IMR-90 (cell line): Measurements from ENCODE around the gene FSTL5. TPM values are rescaled to one million over a fixed set of nuclear protein-coding genes. Genes with fewer than 3 reads are reported as not detected.

Experiments used
- ATAC-seq: fragments of 200-7000 bp; cut with Tn5 transposase; 2 replicates; pipeline ENCODE4 v1.9.1; 2020; ENCODE audit warnings: low read depth, mild to moderate bottlenecking, moderate library complexity
- BruUV-seq: library from RNA; stranded (reverse); fragments of 400-500 nt; replicated peaks from 2 replicates; lab custom pipeline; 2021; lab: Mats Ljungman, UMichigan
- CTCF ChIA-PET: fragments of 300-600 bp; formaldehyde crosslinking; extraction: SDS; loops from one replicate; lab custom pipeline; 2021; ENCODE audit warnings: antibody characterized with exemption; lab: Yijun Ruan, JAX
- POLR2A ChIA-PET: fragments of 300-600 bp; sonication (Branson Sonifier 250); formaldehyde crosslinking; loops from one replicate; lab custom pipeline; 2022; ENCODE audit warnings: antibody characterized with exemption; ENCODE audit not compliant: unreplicated experiment; lab: Charles Lee
- DNase-seq: peaks from one replicate; pipeline ENCODE4 v3.0.0; 2013
- H2AFZ ChIP-seq: replicated peaks from 2 replicates; pipeline ENCODE3; 2013; ENCODE audit warnings: low read length, mild to moderate bottlenecking; ENCODE audit not compliant: poor library complexity
- H2AK5ac ChIP-seq: 2 replicates; pipeline ENCODE4 v1.6.1; 2013; ENCODE audit warnings: low read depth, low read length, inconsistent platforms
- H2AK9ac ChIP-seq: replicated peaks from 2 replicates; pipeline ENCODE3; 2013; ENCODE audit warnings: mild to moderate bottlenecking, low read depth, low read length, moderate library complexity; ENCODE audit not compliant: poor library complexity
- H2BK120ac ChIP-seq: 2 replicates; pipeline ENCODE4 v1.6.1; 2013; ENCODE audit warnings: low read depth, low read length, inconsistent platforms
- H2BK15ac ChIP-seq: 3 replicates; pipeline ENCODE4 v1.6.1; 2013; ENCODE audit warnings: low read depth, low read length, inconsistent platforms
- H2BK20ac ChIP-seq: 2 replicates; pipeline ENCODE4 v1.6.1; 2013; ENCODE audit warnings: low read depth, mild to moderate bottlenecking, inconsistent platforms, low read length, moderate library complexity
- H2BK5ac ChIP-seq: 2 replicates; pipeline ENCODE4 v1.6.1; 2013; ENCODE audit warnings: mild to moderate bottlenecking, low read depth, low read length, inconsistent platforms; ENCODE audit not compliant: poor library complexity, severe bottlenecking
- H3K14ac ChIP-seq: replicated peaks from 2 replicates; pipeline ENCODE4 v1.6.1; 2013; ENCODE audit warnings: low read depth, low read length, inconsistent platforms
- H3K18ac ChIP-seq: 2 replicates; pipeline ENCODE4 v1.6.1; 2013; ENCODE audit warnings: low read depth, low read length, control low read depth
- H3K23ac ChIP-seq: 2 replicates; pipeline ENCODE4 v1.6.1; 2013; ENCODE audit warnings: low read depth, low read length, inconsistent platforms
- H3K27ac ChIP-seq: 2 replicates; pipeline ENCODE4 v1.5.1; 2013; ENCODE audit warnings: mild to moderate bottlenecking, control low read depth, low read length; ENCODE audit not compliant: insufficient read depth
- H3K27me3 ChIP-seq: 2 replicates; pipeline ENCODE4 v1.6.1; 2013; ENCODE audit warnings: low read length; ENCODE audit not compliant: control insufficient read depth, insufficient read depth
- H3K36me3 ChIP-seq: 2 replicates; pipeline ENCODE4 v1.6.1; 2013; ENCODE audit warnings: low read length, mixed read lengths; ENCODE audit not compliant: control insufficient read depth, insufficient read depth
- H3K4ac ChIP-seq: 2 replicates; pipeline ENCODE4 v1.6.1; 2013; ENCODE audit warnings: low read depth, low read length, inconsistent platforms
- H3K4me1 ChIP-seq: 2 replicates; pipeline ENCODE4 v1.6.1; 2013; ENCODE audit warnings: low read length, mixed read lengths; ENCODE audit not compliant: control insufficient read depth, insufficient read depth
- H3K4me2 ChIP-seq: 2 replicates; pipeline ENCODE4 v1.6.1; 2013; ENCODE audit warnings: low read depth, mild to moderate bottlenecking, control low read depth, low read length, moderate library complexity
- H3K4me3 ChIP-seq: 2 replicates; pipeline ENCODE4 v1.5.1; 2013; ENCODE audit warnings: low read depth, mild to moderate bottlenecking, control low read depth, low read length, moderate library complexity; ENCODE audit not compliant: insufficient read depth
- H3K56ac ChIP-seq: 2 replicates; pipeline ENCODE4 v1.6.1; 2013; ENCODE audit warnings: low read length, inconsistent platforms; ENCODE audit not compliant: insufficient read depth; ENCODE audit errors: extremely low read depth
- H3K79me1 ChIP-seq, 2 experiments: 2 replicates each; pipeline ENCODE4 v1.6.1; 2013; ENCODE audit warnings: low read length in 2 of 2, inconsistent platforms in 1 of 2, low read depth in 1 of 2
- H3K9ac ChIP-seq: 2 replicates; pipeline ENCODE4 v1.6.1; 2013; ENCODE audit warnings: low read depth, low read length, control low read depth
- H3K9me1 ChIP-seq: 2 replicates; pipeline ENCODE4 v1.6.1; 2013; ENCODE audit warnings: low read length, inconsistent platforms; ENCODE audit not compliant: insufficient read depth
- H3K9me3 ChIP-seq: 2 replicates; pipeline ENCODE4 v1.6.1; 2013; ENCODE audit warnings: low read length; ENCODE audit not compliant: control insufficient read depth, insufficient read depth
- H4K20me1 ChIP-seq: 2 replicates; pipeline ENCODE4 v1.6.1; 2013; ENCODE audit warnings: low read length, inconsistent platforms; ENCODE audit not compliant: insufficient read depth
- H4K5ac ChIP-seq: 2 replicates; pipeline ENCODE4 v1.6.1; 2013; ENCODE audit warnings: mild to moderate bottlenecking, low read depth, low read length, control low read depth
- H4K8ac ChIP-seq, 2 experiments: 2 replicates each; pipeline ENCODE4 v1.6.1; 2013; ENCODE audit warnings: low read depth in 2 of 2, low read length in 2 of 2, control low read depth in 1 of 2, inconsistent platforms in 1 of 2
- H4K91ac ChIP-seq: 2 replicates; pipeline ENCODE4 v1.6.1; 2013; ENCODE audit warnings: low read depth, low read length, inconsistent platforms; ENCODE audit not compliant: insufficient read depth
- BHLHE40 ChIP-seq: fragments of 150-350 bp; IDR thresholded peaks from 2 replicates; pipeline ENCODE4 v1.6.1; 2016; ENCODE audit warnings: mild to moderate bottlenecking, low read depth, low read length
- CEBPB ChIP-seq: IDR thresholded peaks from 2 replicates; pipeline ENCODE4 v1.6.1; 2012; ENCODE audit warnings: low read depth, low read length, improper control_type of control experiment
- FOS ChIP-seq: fragments of 150-350 bp; IDR thresholded peaks from 2 replicates; pipeline ENCODE4 v1.6.1; 2016; ENCODE audit warnings: low read depth, low read length
- MAZ ChIP-seq: IDR thresholded peaks from 2 replicates; pipeline ENCODE4 v1.6.1; 2012; ENCODE audit warnings: low read depth, mild to moderate bottlenecking, low read length, improper control_type of control experiment, moderate library complexity, borderline replicate concordance
- NFE2L2 ChIP-seq: fragments of 150-350 bp; IDR thresholded peaks from 2 replicates; pipeline ENCODE4 v1.6.1; 2016; ENCODE audit warnings: low read depth, mild to moderate bottlenecking, low read length
- RAD21 ChIP-seq: IDR thresholded peaks from 2 replicates; pipeline ENCODE4 v1.6.1; 2012; ENCODE audit warnings: low read length, improper control_type of control experiment
- RCOR1 ChIP-seq: IDR thresholded peaks from 2 replicates; pipeline ENCODE4 v1.6.1; 2012; ENCODE audit warnings: mild to moderate bottlenecking, low read length, improper control_type of control experiment; ENCODE audit not compliant: insufficient replicate concordance
- RFX5 ChIP-seq: IDR thresholded peaks from 2 replicates; pipeline ENCODE4 v1.8.0; 2012; ENCODE audit warnings: low read depth, mild to moderate bottlenecking, low read length, moderate library complexity
- WGBS, 2 experiments: methylation state at CpG; one replicate each; pipeline versions ENCODE4 v1.1.5 to v1.1.7; 2013; ENCODE audit warnings: missing lambda C conversion rate in 2 of 2; ENCODE audit not compliant: insufficient read length in 1 of 2; ENCODE audit errors: extremely low coverage in 2 of 2; 5-methylcytosine and 5-hydroxymethylcytosine counted together
- dilution Hi-C: fragments of 300-500 bp; cut with HindIII; formaldehyde crosslinking; loops from one replicate; pipeline ENCODE4 v1.14.3; 2018; ENCODE audit warnings: low sequenced_read_pairs; ENCODE audit not compliant: unreplicated experiment
- in situ Hi-C: fragments of 300-500 bp; cut with MboI; formaldehyde crosslinking; loops from 3 replicates; pipeline ENCODE4 v1.14.3; 2019; ENCODE audit warnings: low sequenced_read_pairs, inconsistent platforms, mixed read lengths
- intact Hi-C: fragments of 100-400 bp; cut with micrococcal nuclease; formaldehyde crosslinking; loops from 2 replicates; pipeline ENCODE4 v1.10.0; 2022
- polyA plus RNA-seq, 3 experiments: library from polyadenylated mRNA; depleted of rRNA; stranded (reverse); fragments of >200 nt; gene quantifications; 2 replicates each; pipeline ENCODE4 v1.2.3, GENCODE V29; 2012; ENCODE audit warnings: low replicate concordance in 1 of 3
- total RNA-seq: library from RNA; depleted of rRNA; stranded (reverse); fragments of >200 nt; gene quantifications from 2 replicates; pipeline ENCODE4 v1.2.3, GENCODE V29; 2012
- TF ChIP-seq, protein P1 (sequence below): fragments of 150-350 bp; IDR thresholded peaks from 2 replicates; pipeline ENCODE4 v1.6.1; 2017; ENCODE audit warnings: mild to moderate bottlenecking, antibody characterized with exemption, low read length, low read depth

The FSTL5 gene
- total and polyA plus RNA-seq, 2 of the 4 experiments (the other 2 are of a cell fraction) = under 0.01 TPM; not detected in 1

DNA sequence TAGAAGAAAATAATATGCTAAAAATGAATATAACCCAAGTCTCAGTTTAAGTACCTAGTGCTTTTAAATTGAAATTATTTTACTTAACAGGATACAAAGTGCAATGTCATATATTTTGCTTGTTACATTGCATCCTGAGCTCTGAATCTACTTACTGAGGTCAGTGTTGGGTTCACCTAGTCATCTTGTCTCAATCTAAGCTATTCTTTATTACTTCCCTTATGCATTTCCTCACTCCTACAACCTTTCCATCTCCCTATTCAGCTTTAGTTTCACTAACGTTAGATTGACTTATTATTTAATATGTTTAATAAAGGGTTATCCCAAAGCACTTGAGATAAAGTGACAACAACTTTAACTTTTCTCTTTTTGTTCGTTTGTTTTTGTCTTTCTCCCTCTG lies 483.7 kb downstream of the FSTL5 start:
- Histone ChIP-seq H2BK5ac (no peak overlapping the region), H3K9me1 (no peaks in the 10 kb centered on the region), H3K18ac (no peak overlapping the region), H2BK120ac (no peak overlapping the region), H3K4me3 (no peak overlapping the region), H3K4me1 (no peaks in the 10 kb centered on the region), H3K27ac (no peak overlapping the region), H2AFZ (no peak overlapping the region), H2AK9ac (no peak overlapping the region), H3K14ac (no peak overlapping the region), H3K9ac (no peak overlapping the region), H2AK5ac (no peak overlapping the region), H3K79me1 (no peaks in the 10 kb centered on the region), H3K4ac (no peak overlapping the region), H3K27me3 (no peaks in the 10 kb centered on the region), H3K9me3 (no peaks in the 10 kb centered on the region), H4K91ac (no peak overlapping the region), H2BK20ac (no peak overlapping the region), H3K4me2 (no peak overlapping the region), H3K23ac (no peak overlapping the region), H4K20me1 (no peaks in the 10 kb centered on the region), H4K5ac (no peak overlapping the region), H3K36me3 (no peaks in the 10 kb centered on the region), H4K8ac (no peak overlapping the region), H3K56ac (no peak overlapping the region), H2BK15ac (no peak overlapping the region)
- ATAC-seq (no peak), DNase-seq (no peak)
- in situ Hi-C loops = no loop called here
- POLR2A ChIA-PET = no interaction called here
- TF ChIP-seq BHLHE40 (no peak), RFX5 (no peak), CEBPB (no peak), RCOR1 (no peak), NFE2L2 (no peak), RAD21 (no peak), MAZ (no peak), FOS (no peak)
- TF ChIP-seq, protein P1, sequence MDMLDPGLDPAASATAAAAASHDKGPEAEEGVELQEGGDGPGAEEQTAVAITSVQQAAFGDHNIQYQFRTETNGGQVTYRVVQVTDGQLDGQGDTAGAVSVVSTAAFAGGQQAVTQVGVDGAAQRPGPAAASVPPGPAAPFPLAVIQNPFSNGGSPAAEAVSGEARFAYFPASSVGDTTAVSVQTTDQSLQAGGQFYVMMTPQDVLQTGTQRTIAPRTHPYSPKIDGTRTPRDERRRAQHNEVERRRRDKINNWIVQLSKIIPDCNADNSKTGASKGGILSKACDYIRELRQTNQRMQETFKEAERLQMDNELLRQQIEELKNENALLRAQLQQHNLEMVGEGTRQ = no peak
- no CpG with 5 or more reads among the region's 2 CpGs for WGBS, 2 experiments
- CTCF ChIA-PET = no interaction called here
- dilution Hi-C loops = no loop called here
- no TSS peak for BruUV-seq
- intact Hi-C loops = no loop called here
